ENCODE results near the gene ZNF488.
"Not testable (repeated sequence)": the region's sequence is repeated elsewhere in the genome, so short reads cannot be mapped to it uniquely, and the experiment has no call there.

The ZNF488 gene

DNA sequence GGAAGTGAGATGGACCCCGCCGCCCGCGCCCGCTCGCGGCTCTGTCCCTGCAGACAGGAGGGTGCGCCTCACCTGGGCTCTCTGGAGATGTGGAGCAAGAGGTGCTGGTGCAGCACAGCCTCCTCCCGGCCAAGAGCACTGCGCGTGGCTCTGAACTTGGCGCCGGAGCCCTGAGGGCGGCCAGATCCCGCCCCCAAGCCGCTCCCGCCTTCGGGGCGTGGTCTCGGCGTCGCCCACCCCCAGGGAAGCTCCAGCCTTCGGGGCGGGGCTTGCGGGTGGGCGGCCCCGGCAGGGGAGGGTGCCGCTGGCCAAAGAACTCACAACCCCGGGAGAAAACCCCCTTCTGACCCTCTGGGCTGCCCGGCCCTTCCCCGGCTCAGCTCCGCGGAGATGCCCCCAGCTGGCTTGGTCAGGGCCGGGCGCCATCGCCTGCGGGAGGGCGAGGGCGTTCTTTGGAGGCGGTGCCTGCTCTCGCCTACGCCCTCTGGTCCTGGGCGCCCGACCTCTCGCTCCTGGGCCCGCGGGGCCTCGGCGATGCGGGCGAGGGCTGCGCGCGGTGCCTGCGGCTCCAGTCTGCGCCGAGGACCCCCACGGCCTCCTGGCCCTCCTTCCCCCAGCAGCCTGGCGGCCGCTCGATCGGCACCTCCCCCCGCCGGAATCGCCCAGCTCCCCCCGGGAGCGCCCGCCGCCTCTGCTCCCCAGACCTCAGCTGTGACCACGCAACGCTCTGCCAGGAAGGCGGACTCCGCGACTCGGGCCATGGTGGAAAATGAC, at the start of gene ZNF488:
Gene ZNF488, minus strand, starts transcription at position 146 of the 774 bp plus-strand sequence. CDS start 15,464 bp downstream, outside the sequence.
- DNase-seq (ENCODE audit: low read depth, low spot score) = no peak

- no peak for DNase-seq (ENCODE audit: low read depth, low spot score)
These were observed 41.8 kb upstream of the ZNF488 start for GRCh38 chr10:47425813-47426419.

DNA sequence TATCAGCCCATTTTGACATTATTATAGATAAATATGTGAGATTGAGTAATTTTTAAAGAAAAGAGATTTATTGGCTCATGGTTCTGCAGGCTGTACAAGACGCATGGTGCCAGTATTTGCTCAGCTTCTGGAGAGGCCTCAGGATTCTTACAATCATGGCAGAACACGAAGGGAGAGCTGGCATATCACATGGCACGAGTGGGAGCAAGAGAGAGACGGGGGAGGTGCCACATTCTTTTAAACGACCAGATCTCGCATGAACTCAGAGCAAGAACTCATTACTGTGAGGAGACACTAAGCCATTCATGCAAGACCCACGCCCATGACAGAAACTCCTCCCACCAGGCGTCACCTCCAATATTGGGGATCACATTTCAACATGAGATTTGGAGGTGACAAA, 40.1 kb upstream of the ZNF488 start:
- no peak for DNase-seq (ENCODE audit: low read depth, low spot score)

DNA sequence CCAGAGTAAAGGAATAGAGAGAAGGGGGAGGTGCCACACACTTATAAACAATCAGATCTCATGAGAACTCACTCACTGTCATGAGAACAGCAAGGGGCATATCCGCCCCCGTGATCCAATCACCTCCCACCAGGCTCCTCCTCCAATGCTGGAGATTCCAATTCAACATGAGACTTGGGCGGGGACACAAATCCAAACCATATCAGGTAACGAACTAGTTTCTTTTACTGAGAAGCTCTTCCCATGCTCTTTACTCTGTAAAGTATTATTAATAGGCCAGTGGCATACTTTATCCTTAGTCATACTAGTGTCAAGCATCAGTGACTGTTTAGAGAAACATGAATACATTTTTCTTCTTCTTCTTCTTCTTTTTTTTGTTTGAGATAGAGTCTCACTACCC, 39.4 kb upstream of the ZNF488 start:
- DNase-seq (ENCODE audit: low read depth, low spot score) = no peak

GRCh38 chr10:47421057-47421952, 37.2 kb upstream of the ZNF488 start:
- DNase-seq (ENCODE audit: low read depth, low spot score) = no peak

DNA sequence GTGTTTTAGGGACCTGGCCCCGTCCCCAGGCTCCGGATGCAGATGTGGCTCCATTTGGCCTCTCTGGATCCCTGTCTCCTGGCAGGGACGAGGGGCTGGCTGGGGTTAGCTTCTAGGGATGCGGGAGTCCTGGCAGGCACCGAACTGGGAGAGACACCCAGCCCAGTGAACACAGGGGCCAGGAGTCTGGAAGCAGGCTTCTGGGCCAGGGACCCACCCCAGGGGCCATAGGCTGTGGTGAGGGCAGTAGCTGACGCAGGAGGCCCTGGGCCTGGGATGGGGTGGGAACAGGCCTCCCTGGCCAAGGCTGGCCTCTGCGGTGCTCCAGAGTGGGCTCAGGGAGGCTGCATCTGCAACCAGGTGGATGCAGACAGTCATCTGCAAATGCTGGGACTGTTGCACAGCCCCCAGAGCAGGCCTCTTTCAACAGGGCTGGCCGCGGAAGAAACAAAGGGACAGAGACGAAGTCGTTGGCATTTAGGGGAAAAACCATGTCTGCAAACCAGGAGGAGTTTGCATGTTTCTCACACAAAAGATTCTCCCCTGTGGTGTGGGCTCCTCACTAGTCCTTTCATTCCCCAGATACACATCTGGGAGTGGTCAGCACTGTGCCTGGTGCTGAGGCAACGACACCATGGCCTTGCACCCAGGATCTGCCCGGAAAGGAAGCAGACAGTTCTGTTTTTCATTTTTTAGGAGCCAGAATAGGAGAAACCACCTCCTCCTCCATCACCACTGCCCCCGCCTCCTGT, 36.4 kb upstream of the ZNF488 start:
- DNase-seq (ENCODE audit: low read depth, low spot score) = no peak

GRCh38 chr10:47419421-47419820, 35.3 kb upstream of the ZNF488 start:
- DNase-seq (ENCODE audit: low read depth, low spot score) = no peak

- DNase-seq (ENCODE audit: low read depth, low spot score) = no peak
These were observed 34.9 kb upstream of the ZNF488 start for GRCh38 chr10:47418966-47419365.

- no peak for DNase-seq (ENCODE audit: low read depth, low spot score)
These were observed 34.2 kb upstream of the ZNF488 start for GRCh38 chr10:47418321-47418720.

DNA sequence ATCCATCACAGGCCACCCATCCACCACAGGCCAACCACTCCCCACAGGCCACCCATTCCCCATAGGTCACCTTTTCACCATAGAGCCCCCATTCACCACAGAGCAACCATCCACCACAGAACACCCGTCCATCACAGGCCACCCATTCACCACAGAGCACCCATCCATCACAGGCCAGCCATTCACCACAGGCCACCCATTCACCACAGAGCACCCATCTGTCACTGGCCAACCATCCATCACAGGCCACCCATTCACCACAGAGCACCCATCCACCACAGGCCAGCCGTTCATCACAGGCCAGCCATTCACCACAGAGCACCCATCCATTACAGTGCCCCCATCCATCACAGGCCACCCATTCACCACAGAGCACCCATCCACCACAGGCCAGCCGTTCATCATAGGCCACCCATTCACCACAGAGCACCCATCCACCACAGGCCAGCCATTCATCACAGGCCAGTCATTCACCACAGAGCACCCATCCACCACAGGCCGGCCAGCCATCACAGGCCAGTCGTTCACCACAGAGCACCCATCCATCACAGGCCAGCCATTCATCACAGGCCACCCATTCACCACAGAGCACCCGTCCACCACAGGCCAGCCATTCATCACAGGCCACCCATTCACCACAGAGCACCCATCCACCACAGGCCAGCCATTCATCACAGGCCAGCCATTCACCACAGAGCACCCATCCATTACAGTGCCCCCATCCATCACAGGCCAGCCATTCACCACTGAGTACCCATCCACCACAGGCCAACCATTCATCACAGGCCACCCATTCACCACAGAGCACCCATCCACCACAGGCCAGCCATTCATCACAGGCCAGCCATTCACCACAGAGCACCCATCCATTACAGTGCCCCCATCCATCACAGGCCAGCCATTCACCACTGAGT, 32.5 kb upstream of the ZNF488 start:
- not testable (repeated sequence) for DNase-seq (ENCODE audit: low read depth, low spot score)

GRCh38 chr10:47415520-47416304, 31.6 kb upstream of the ZNF488 start:
- no peak for DNase-seq (ENCODE audit: low read depth, low spot score)

GRCh38 chr10:47414752-47415519, 30.8 kb upstream of the ZNF488 start:
- DNase-seq (ENCODE audit: low read depth, low spot score) = no peak

GRCh38 chr10:47414227-47414592, 30.1 kb upstream of the ZNF488 start:
- DNase-seq (ENCODE audit: low read depth, low spot score) = no peak

- DNase-seq (ENCODE audit: low read depth, low spot score) = no peak
These were observed 29.6 kb upstream of the ZNF488 start for GRCh38 chr10:47413531-47414226.

- no peak for DNase-seq (ENCODE audit: low read depth, low spot score)
These were observed 28.8 kb upstream of the ZNF488 start for GRCh38 chr10:47412869-47413268.

GRCh38 chr10:47412177-47412730, 28.2 kb upstream of the ZNF488 start:
- DNase-seq (ENCODE audit: low read depth, low spot score) = no peak

DNA sequence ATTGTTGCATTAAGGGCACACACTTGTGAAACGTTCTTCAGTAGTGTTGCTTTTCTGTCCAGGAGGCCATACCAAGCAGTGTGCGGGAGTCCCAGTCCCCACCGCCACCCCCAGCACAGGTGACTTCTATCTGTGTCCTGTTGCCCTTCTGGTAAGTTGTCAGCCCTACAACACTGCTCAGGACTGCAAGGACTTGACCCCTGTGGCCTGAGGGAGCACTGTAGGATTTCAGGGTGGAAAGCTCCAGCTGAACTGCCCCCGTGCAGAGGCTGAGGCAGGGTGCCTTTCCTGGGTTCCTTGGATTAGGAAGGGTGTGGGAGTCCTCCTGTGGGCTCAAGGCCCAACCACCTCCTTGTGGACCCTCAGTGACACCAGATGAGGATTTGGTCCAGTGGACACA, 26.8 kb upstream of the ZNF488 start:
- no peak for DNase-seq (ENCODE audit: low read depth, low spot score)

GRCh38 chr10:47410271-47410670, 26.2 kb upstream of the ZNF488 start:
- DNase-seq (ENCODE audit: low read depth, low spot score) = no peak

Data from iPS DF 19.7 (cell line).